Effector memory CD8-positive, alpha-beta T cell (primary cell): ENCODE data around the gene CXXC4.

Experiments
- ATAC-seq: fragments of 150-1000 bp; cut with Tn5 transposase; replicated peaks from 2 replicates; pipeline ENCODE4 v1.10.0; 2021; ENCODE audit warnings: mild to moderate bottlenecking, moderate library complexity
- DNase-seq, 3 experiments: peaks; one replicate each; pipeline ENCODE4 v3.0.0; 2021
- H3K27ac Mint-ChIP-seq, 2 donors: one replicate each; pipeline ENCODE4 v1.8.0; 2022; ENCODE audit warnings: mild to moderate bottlenecking in 2 of 2, mixed read lengths in 2 of 2, moderate library complexity in 2 of 2
- H3K27me3 Mint-ChIP-seq, 2 donors: one replicate each; pipeline ENCODE4 v1.8.0; 2022; ENCODE audit warnings: mixed read lengths in 2 of 2
- H3K36me3 Mint-ChIP-seq: one replicate; pipeline ENCODE4 v1.8.0; 2022; ENCODE audit warnings: mild to moderate bottlenecking, moderate library complexity, mixed read lengths; ENCODE audit not compliant: insufficient read depth
- H3K4me1 Mint-ChIP-seq, 2 donors: one replicate each; pipeline ENCODE4 v1.8.0; 2022; ENCODE audit warnings: low read depth in 2 of 2, mixed read lengths in 2 of 2
- H3K4me3 Mint-ChIP-seq, 2 donors: one replicate each; pipeline ENCODE4 v1.8.0; 2022; ENCODE audit warnings: mild to moderate bottlenecking in 2 of 2, mixed read lengths in 2 of 2, moderate library complexity in 2 of 2
- H3K9me3 Mint-ChIP-seq, 2 donors: one replicate each; pipeline ENCODE4 v1.8.0; 2022; ENCODE audit warnings: mixed read lengths in 2 of 2

Gene CXXC4

DNA sequence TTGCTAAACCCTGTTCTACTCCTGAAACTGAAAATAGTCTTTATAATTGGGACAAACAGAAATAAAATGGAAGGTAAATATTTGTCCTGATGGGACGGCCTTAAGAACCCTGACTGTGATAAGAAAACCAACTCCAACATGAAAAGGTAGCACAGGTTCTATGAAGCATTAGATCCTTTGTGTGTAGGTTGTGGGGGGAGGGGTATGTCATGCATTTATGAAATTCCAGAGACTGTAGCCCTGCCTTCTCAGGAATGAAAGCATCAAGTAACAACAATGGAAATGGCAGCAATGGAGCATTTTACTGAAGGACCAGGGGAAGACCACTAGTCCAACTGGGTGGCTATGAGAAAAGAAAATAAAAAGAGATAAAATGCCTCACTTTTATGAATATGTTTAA is 23.9 kb downstream of the CXXC4 start:
- Mint-ChIP-seq H3K4me1 (no peaks in the 10 kb centered on the region), H3K36me3 (no peaks in the 10 kb centered on the region), H3K27ac (no peak overlapping the region), H3K9me3 (no peaks in the 10 kb centered on the region), H3K4me3 (no peak overlapping the region), H3K27me3 (no peaks in the 10 kb centered on the region)
- DNase-seq = no peak
- ATAC-seq = no peak

DNA sequence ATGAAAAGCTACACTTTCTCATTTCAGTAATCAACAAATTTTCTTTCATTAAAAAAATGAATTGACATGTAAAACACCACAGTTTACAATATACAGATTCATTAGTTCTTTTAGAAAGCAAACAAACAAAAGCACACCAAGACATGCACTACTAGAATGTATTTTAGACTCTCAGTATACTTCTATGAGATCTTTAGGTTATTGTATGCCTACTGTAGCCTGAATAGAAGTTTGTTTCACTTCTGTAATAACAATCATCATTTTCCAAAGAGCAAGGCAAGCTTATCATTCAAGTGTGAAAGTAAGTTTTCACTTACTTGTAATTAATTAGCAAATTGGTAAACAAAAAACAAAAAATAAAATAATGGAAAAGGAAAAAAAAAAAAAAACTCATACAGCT is 24.9 kb downstream of the CXXC4 start:
- Mint-ChIP-seq H3K9me3 (no peaks in the 10 kb centered on the region), H3K27me3 (no peaks in the 10 kb centered on the region), H3K36me3 (no peaks in the 10 kb centered on the region), H3K4me1 (no peaks in the 10 kb centered on the region), H3K27ac (no peak overlapping the region), H3K4me3 (no peak overlapping the region)
- no peak for ATAC-seq
- DNase-seq = no peak

DNA sequence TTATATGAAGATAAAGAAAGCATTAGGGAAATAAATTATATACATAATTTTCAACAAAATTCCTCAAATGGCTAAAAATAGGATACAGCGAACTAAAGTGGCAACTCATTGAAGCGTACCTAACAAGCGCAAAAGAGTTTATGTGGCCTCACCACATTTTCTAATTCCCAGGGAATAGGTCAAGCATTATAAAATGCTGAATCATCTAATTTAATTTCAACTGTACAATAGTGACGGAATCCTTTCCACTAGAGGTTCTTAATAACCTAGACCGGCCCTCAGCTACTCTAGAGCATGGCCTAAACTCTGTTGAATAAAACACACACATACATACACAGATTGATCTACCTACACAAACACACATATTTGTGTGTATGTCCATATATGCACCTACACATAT is 29.1 kb downstream of the CXXC4 start:
- Mint-ChIP-seq H3K9me3 (no peaks in the 10 kb centered on the region), H3K27me3 (no peaks in the 10 kb centered on the region), H3K36me3 (no peaks in the 10 kb centered on the region), H3K4me1 (no peaks in the 10 kb centered on the region), H3K4me3 (no peak overlapping the region), H3K27ac (no peak overlapping the region)
- DNase-seq (no peak), ATAC-seq (no peak)

DNA sequence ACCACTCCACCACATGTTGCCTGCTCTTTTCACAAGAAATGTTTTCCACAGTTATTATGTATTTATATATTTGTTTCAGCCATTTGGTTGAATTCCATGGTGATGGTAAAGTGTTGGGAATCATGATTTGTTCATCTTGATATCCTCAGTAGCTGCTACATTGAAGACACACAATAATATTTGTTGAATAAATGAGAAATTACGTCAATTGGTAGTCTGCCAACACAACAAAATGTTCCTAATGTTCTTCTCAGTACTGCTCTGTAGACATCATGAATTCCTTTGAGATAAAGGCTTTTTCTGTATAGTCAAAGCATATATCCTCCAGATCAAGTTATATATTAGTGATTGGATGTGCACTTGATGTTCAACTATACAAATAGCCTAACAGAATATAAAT is 29.5 kb downstream of the CXXC4 start:
- Mint-ChIP-seq H3K9me3 (no peaks in the 10 kb centered on the region), H3K27me3 (no peaks in the 10 kb centered on the region), H3K4me1 (no peaks in the 10 kb centered on the region), H3K27ac (no peak overlapping the region), H3K4me3 (no peak overlapping the region), H3K36me3 (no peaks in the 10 kb centered on the region)
- ATAC-seq (no peak), DNase-seq (no peak)

DNA sequence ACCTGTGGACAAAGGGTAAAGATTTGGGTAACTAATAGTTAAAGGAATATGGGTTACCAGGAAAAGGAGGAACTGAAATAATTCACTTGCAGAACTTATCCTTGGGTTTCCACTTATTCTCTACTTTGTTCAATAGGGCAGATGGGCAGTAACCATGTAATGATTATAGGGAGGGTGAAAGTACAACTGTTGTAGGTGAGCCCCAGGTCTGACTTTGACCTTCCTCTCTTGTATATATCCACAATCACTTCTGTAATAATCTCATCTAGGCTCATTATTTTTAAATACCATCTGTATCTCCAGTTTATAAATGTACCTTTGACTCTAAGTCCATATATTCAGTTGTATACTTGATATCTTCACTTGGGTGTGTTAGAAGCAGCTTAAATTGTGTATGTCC is 32.1 kb downstream of the CXXC4 start:
- peaks cover 0 to 2% of the 10 kb centered on the region in 2 donors for H3K9me3 Mint-ChIP-seq
- no peaks in the 10 kb centered on the region for H3K27me3 Mint-ChIP-seq
- H3K36me3 Mint-ChIP-seq = no peaks in the 10 kb centered on the region
- ATAC-seq = no peak
- DNase-seq = no peak
- H3K4me3 Mint-ChIP-seq = no peak overlapping the region
- peak overlapping the region in 1 of 2 donors; percentile 1 for H3K27ac Mint-ChIP-seq
- no peaks in the 10 kb centered on the region for H3K4me1 Mint-ChIP-seq

DNA sequence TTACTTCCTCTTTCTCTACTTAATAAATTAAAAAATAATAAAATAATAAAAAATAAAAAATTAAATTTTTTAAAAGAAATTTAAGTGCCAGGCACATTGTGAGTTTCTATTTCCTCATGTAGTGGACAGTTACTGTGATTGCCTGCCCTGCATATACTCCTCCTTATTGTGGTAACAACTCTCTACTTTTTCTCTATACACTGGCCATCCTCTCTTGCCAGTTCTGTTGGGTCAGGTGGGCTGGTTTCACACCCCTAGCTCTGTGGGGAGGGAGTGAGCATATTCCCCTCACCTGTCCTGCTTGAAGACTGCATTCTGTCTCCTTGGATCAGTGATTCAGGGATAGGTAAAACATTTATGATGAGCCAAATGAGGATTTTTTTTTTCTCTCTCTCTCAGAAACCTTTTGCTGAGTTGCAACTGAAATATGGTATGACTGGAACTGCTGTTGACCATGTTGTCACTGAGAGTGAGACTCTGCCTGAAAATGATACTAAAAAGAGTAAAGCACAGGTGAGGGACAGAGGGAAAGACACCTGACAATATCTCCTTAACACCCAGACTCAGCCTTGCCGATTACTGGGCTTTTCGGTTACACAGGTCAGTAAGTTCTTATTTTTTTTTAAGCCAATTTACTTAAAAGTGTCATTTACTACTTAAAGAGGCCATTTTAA is 37.2 kb downstream of the CXXC4 start:
- Mint-ChIP-seq H3K4me1 (no peaks in the 10 kb centered on the region), H3K36me3 (no peaks in the 10 kb centered on the region), H3K4me3 (no peak overlapping the region), H3K27ac (no peak overlapping the region), H3K9me3 (peaks cover 0 to 2% of the 10 kb centered on the region in 2 donors), H3K27me3 (no peaks in the 10 kb centered on the region)
- ATAC-seq (no peak), DNase-seq (no peak)

DNA sequence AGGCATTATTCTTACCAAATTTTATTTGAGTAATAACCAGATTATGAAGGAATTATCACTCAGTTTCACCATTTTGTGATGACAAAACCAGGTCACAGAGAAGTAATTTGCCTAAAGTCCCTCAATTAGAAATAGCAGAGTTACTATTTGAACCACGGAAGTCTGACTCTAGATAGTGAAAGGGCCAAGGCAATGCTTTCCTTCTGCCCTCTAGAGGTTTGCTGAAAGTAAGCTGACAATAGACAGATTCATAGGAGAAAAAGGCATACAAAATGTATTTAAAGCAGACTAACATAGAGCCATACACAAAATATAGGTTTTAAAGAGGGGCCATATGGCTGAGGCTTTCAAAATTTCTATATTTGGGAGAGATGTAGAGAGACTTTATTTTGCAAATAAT is 43.1 kb downstream of the CXXC4 start:
- Mint-ChIP-seq H3K4me3 (no peak overlapping the region), H3K27ac (no peak overlapping the region), H3K27me3 (no peaks in the 10 kb centered on the region), H3K4me1 (no peaks in the 10 kb centered on the region), H3K36me3 (no peaks in the 10 kb centered on the region), H3K9me3 (no peaks in the 10 kb centered on the region)
- DNase-seq (no peak), ATAC-seq (peak; percentile 36)

DNA sequence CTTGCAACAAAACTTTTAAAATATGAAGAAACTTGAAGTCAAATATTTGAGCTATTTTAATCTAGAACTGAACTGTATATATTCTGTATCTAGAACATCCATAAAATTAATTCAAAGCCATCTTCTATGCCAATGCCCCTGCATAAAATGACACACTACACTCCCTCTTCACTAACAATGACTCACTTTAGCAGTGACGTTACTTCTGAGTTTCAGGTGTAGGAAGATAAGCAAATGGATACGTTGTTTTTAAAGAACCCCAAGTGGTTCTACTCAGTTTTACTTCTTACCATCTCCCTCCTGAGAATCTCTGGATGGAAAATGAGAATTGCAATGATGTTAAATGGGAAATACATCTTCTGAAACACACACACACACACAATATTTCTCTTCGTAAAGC is 45.2 kb downstream of the CXXC4 start:
- no peak overlapping the region for H3K27ac Mint-ChIP-seq
- H3K4me3 Mint-ChIP-seq = no peak overlapping the region
- DNase-seq (no peak), ATAC-seq (no peak)
- no peaks in the 10 kb centered on the region for H3K27me3 Mint-ChIP-seq
- H3K4me1 Mint-ChIP-seq = no peaks in the 10 kb centered on the region
- H3K9me3 Mint-ChIP-seq = no peaks in the 10 kb centered on the region
- no peaks in the 10 kb centered on the region for H3K36me3 Mint-ChIP-seq

DNA sequence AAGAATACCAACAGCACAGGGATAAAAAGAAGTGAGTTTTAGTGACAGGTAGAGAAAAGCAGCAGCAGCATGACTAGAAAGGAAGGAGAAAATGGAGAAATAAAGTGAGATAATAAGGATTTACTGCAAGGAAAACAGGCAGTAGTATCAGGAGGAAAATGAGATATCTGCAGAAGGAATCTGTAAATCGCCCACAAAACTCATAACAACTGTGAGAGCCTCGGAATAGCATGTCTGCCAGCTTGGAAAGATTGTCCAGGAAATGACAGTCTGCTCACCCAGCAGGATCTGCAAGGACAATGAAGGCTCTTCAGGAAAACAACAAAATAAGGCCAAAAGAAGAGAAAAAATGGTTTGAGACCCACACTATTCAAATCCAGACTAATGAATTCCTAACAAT is 47.4 kb downstream of the CXXC4 start:
- ATAC-seq (no peak), DNase-seq (no peak)
- no peaks in the 10 kb centered on the region for H3K4me1 Mint-ChIP-seq
- H3K27ac Mint-ChIP-seq = no peak overlapping the region
- no peaks in the 10 kb centered on the region for H3K9me3 Mint-ChIP-seq
- H3K27me3 Mint-ChIP-seq = no peaks in the 10 kb centered on the region
- no peak overlapping the region for H3K4me3 Mint-ChIP-seq
- H3K36me3 Mint-ChIP-seq = no peaks in the 10 kb centered on the region

DNA sequence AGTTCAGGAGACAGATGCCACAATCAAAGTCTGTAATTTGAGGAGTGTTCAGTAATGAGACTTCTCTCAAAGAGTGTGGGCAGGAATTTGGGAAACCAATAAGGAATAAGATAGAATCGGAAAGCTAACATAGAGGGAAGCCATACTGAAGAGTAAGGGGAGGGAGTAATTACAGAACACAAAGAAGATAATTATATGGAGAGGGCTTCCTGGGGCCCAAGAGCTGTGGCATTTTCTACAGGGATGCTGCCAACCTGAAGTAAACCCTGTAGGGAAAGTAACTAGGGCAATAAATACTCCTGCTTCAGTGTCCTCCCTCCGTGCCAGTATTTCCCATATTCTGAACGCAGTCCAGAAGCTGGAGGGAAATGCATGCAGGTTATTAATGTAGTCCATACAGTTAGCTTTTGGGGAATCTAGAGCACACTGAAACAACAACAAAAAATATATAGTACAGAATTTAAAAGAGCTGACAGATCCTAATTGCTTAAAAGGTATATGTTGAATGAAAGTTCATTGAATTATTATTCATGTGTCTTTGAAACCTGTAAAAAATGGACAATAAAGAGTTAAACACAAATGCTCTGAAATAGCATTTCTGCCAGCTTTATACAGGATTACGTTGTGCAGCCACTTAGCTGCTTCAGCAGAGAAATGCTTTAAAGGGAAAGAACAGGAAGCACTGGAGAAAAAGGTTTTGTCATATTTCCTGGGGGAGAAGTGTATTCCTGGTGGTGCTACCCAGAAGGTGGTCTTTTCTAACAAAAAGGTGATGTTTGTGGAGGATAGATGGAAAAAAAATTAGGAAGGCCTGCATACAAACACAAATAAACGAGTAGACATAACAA is 48.0 kb downstream of the CXXC4 start:
- Mint-ChIP-seq H3K9me3 (no peaks in the 10 kb centered on the region), H3K4me3 (no peak overlapping the region), H3K4me1 (no peaks in the 10 kb centered on the region), H3K27me3 (no peaks in the 10 kb centered on the region), H3K36me3 (no peaks in the 10 kb centered on the region), H3K27ac (no peak overlapping the region)
- ATAC-seq = no peak
- no peak for DNase-seq

DNA sequence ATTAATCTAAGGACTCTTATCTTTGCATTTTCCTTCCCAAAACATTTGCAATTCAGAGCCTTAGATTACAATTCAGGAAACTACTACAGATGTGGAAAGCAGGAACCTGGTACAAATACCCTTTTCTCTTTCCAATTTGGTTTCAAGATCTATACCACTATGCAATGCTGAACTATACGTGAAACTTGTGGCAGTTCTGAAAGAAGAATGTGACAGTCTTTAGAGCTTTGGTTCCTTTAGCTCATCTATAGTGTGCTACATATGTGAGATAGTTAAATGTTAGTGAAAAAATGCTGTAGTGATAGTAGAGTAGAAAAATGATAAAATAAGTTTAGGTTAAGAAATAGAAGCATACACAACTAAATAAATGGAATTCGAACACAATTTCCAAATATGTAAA is 50.0 kb downstream of the CXXC4 start:
- peaks cover 0 to 2% of the 10 kb centered on the region in 2 donors for H3K9me3 Mint-ChIP-seq
- H3K4me3 Mint-ChIP-seq = no peak overlapping the region
- no peak overlapping the region for H3K27ac Mint-ChIP-seq
- DNase-seq (no peak), ATAC-seq (no peak)
- H3K4me1 Mint-ChIP-seq = no peaks in the 10 kb centered on the region
- H3K27me3 Mint-ChIP-seq = no peaks in the 10 kb centered on the region
- no peaks in the 10 kb centered on the region for H3K36me3 Mint-ChIP-seq

DNA sequence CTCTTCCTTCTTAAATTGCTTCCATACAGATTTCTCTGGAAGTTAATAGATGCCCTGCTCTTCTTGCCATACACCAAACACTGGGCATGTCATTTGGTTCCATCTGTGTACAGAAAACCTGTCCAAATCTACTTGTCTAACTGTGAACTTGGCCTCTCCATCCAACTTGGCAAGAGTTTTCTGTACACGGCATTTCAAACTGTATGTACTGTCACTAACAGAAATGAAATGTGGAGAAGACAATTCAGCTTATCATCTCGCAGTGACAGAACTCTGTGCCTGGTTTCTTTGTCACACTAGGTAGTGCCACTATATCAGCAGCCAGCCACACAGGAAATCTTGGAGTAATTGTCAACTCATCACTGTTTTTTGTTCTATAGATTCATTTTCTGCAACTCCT is 58.2 kb downstream of the CXXC4 start:
- Mint-ChIP-seq H3K27ac (no peak overlapping the region), H3K4me3 (no peak overlapping the region), H3K36me3 (no peaks in the 10 kb centered on the region), H3K27me3 (no peaks in the 10 kb centered on the region), H3K9me3 (peaks cover 0 to 2% of the 10 kb centered on the region in 2 donors), H3K4me1 (no peaks in the 10 kb centered on the region)
- no peak for DNase-seq
- no peak for ATAC-seq

DNA sequence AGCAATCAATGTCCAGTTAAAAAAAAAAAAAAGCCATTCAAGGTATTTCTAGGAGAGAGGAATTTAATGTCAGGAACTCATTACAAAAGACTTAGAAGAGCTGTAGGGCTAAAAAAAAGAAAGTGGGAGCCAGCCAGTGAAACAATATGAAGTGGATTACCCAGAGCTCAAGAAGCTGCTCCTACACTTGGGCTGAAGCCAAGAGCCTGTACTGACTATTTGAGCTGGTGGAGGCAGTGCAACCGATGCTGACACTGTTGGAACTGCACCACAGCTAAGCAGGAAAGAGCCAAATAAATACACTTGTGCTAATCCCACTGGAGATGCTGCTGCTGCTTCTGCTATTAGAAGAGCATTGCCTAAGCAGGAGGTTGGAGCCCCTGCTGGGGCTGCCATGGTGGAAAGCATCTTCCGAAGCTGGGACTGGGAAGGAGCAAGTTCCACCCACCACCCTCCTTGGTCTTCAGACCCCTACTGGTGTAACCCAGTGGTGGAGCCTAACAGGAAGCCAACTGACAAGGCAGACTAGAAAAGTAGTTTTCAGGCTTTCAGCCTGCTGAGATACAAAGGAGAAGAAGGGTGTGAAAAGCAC is 65.4 kb downstream of the CXXC4 start:
- H3K36me3 Mint-ChIP-seq = no peaks in the 10 kb centered on the region
- no peak for DNase-seq
- no peaks in the 10 kb centered on the region for H3K27me3 Mint-ChIP-seq
- no peaks in the 10 kb centered on the region for H3K4me1 Mint-ChIP-seq
- no peak overlapping the region for H3K27ac Mint-ChIP-seq
- H3K9me3 Mint-ChIP-seq = peaks cover 0 to 5% of the 10 kb centered on the region in 2 donors
- no peak for ATAC-seq
- H3K4me3 Mint-ChIP-seq = no peak overlapping the region

DNA sequence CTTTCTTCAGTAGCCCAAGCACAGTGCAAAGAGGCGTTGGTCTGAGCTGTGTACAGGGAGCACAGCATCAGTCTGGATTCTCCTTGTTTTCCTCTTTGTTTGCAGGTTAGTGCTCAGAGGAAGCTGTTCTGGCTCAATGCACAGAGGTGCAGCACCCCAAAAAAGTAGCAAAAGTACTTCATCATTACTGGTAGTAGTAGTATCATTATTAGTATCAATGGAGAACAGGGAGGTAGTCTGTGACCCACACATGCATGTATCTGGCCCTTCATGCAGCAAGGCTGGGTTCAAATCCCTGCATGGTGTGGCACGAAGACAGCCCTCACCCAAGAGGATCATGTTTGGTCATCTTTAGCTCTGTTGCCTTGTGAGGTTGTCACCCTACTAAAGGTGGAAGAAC is 68.7 kb downstream of the CXXC4 start:
- Mint-ChIP-seq H3K4me1 (no peaks in the 10 kb centered on the region), H3K36me3 (no peaks in the 10 kb centered on the region), H3K27me3 (no peaks in the 10 kb centered on the region), H3K9me3 (peaks cover 0 to 2% of the 10 kb centered on the region in 2 donors), H3K27ac (no peak overlapping the region), H3K4me3 (no peak overlapping the region)
- DNase-seq = no peak
- no peak for ATAC-seq
